Endothelial cell of umbilical vein (primary cell): ENCODE measurements around the gene TRIM24. TPM values are rescaled to one million over a fixed set of nuclear protein-coding genes. Genes with fewer than 3 reads are reported as not detected.

Experiments used
- BruUV-seq: library from RNA; stranded (reverse); fragments of 400-500 nt; replicated peaks from 2 replicates; lab custom pipeline; 2021; lab: Mats Ljungman, UMichigan
- CTCF ChIA-PET: fragments of 300-600, 350-600 bp; sonication (Branson Sonifier 250); formaldehyde crosslinking; loops from one replicate; lab custom pipeline; 2021; ENCODE audit warnings: antibody characterized with exemption, inconsistent platforms; lab: Charles Lee
- POLR2A ChIA-PET: fragments of 300-600, 350-600 bp; sonication (Branson Sonifier 250); formaldehyde crosslinking; loops from one replicate; lab custom pipeline; 2021; ENCODE audit warnings: antibody characterized with exemption, inconsistent platforms; lab: Charles Lee
- DNase-seq: peaks from one replicate; pipeline ENCODE4 v3.0.0-alpha.2; 2011; ENCODE audit warnings: low read depth, low spot score
- FAIRE-seq: peaks from 2 replicates; lab custom pipeline; 2011; peaks lifted over from hg19 to GRCh38; lab: Jason Lieb, UNC
- H2AFZ ChIP-seq: 2 replicates; pipeline ENCODE4 v1.6.0; 2012; ENCODE audit warnings: low read depth, low read length, control low read depth, inconsistent platforms
- H3K27ac ChIP-seq: 2 replicates; pipeline ENCODE4 v1.5.1; 2011; ENCODE audit warnings: low read depth, mild to moderate bottlenecking, control low read depth, low read length, moderate library complexity; ENCODE audit not compliant: insufficient read depth
- H3K27me3 ChIP-seq, 2 experiments: 2 replicates each; pipeline versions ENCODE4 v1.6.0 to v1.6.1; 2011; ENCODE audit warnings: low read length in 2 of 2, mixed read lengths in 1 of 2; ENCODE audit not compliant: control insufficient read depth in 2 of 2, insufficient read depth in 2 of 2
- H3K36me3 ChIP-seq, 2 experiments: 2 replicates in 1 of 2; 3 replicates in 1 of 2; pipeline ENCODE4 v1.5.1; 2011; ENCODE audit warnings: low read length in 2 of 2, mild to moderate bottlenecking in 1 of 2, moderate library complexity in 1 of 2; ENCODE audit not compliant: control insufficient read depth in 2 of 2, insufficient read depth in 2 of 2; ENCODE audit errors: extremely low read depth in 1 of 2
- H3K4me1 ChIP-seq: 3 replicates; pipeline ENCODE4 v1.5.1; 2011; ENCODE audit warnings: mild to moderate bottlenecking, low read length; ENCODE audit not compliant: control insufficient read depth, insufficient read depth; ENCODE audit errors: extremely low read depth
- H3K4me2 ChIP-seq: 2 replicates; pipeline ENCODE4 v1.6.1; 2011; ENCODE audit warnings: low read length, control low read depth, mixed read lengths; ENCODE audit not compliant: insufficient read depth
- H3K4me3 ChIP-seq, 3 experiments: fragments of 200-600 bp in 1 of 3; sonication (generic), shearing (Covaris generic) in 1 of 3; replicated peaks in 1 of 3; 2 replicates each; pipeline ENCODE4 v1.5.1; 2011 to 2016; ENCODE audit warnings: control low read depth in 3 of 3, low read length in 3 of 3, mild to moderate bottlenecking in 2 of 3, inconsistent platforms in 1 of 3, low read depth in 1 of 3, moderate library complexity in 1 of 3; ENCODE audit not compliant: insufficient read depth in 1 of 3
- H3K79me2 ChIP-seq: 2 replicates; pipeline ENCODE4 v1.6.0; 2012; ENCODE audit warnings: low read length, inconsistent platforms; ENCODE audit not compliant: control insufficient read depth, insufficient read depth
- H3K9ac ChIP-seq: replicated peaks from 2 replicates; pipeline ENCODE3; 2011; ENCODE audit warnings: low read length, control low read depth; ENCODE audit not compliant: insufficient read depth; ENCODE audit errors: extremely low read depth
- H3K9me1 ChIP-seq: replicated peaks from 3 replicates; pipeline ENCODE4 v1.6.0; 2011; ENCODE audit warnings: mild to moderate bottlenecking, low read length; ENCODE audit not compliant: control insufficient read depth, insufficient read depth; ENCODE audit errors: extremely low read depth
- H3K9me3 ChIP-seq: replicated peaks from 2 replicates; pipeline ENCODE4 v1.5.1; 2012; ENCODE audit warnings: low read length, inconsistent platforms; ENCODE audit not compliant: control insufficient read depth, insufficient read depth
- H4K20me1 ChIP-seq: replicated peaks from 2 replicates; pipeline ENCODE3; 2011; ENCODE audit warnings: mild to moderate bottlenecking, low read length; ENCODE audit not compliant: control insufficient read depth, insufficient read depth; ENCODE audit errors: extremely low read depth
- CTCF ChIP-seq, 2 donors: IDR thresholded peaks; 1 replicate in 1 of 2; 2 replicates in 1 of 2; pipeline ENCODE4 v1.5.1; 2011; ENCODE audit warnings: low read length in 2 of 2, mild to moderate bottlenecking in 2 of 2, moderate library complexity in 2 of 2, control low read depth in 1 of 2, inconsistent platforms in 1 of 2, low read depth in 1 of 2; ENCODE audit not compliant: insufficient read depth in 1 of 2; ENCODE audit errors: extremely low read depth in 1 of 2
- EZH2 ChIP-seq: IDR thresholded peaks from 2 replicates; pipeline ENCODE4 v1.6.1; 2012; ENCODE audit warnings: borderline replicate concordance, low read depth, mild to moderate bottlenecking, moderate library complexity, low read length, inconsistent platforms; ENCODE audit not compliant: severe bottlenecking
- FOS ChIP-seq: IDR thresholded peaks from 2 replicates; pipeline ENCODE4 v1.6.1; 2011; ENCODE audit warnings: mild to moderate bottlenecking, low read length, moderate library complexity, borderline replicate concordance; ENCODE audit not compliant: insufficient read depth
- GATA2 ChIP-seq: IDR thresholded peaks from 2 replicates; pipeline ENCODE4 v1.7.0; 2011; ENCODE audit warnings: low read depth, mild to moderate bottlenecking, moderate library complexity, mixed read lengths, low read length; ENCODE audit not compliant: insufficient read length, insufficient read depth
- JUN ChIP-seq: IDR thresholded peaks from 2 replicates; pipeline ENCODE4 v1.6.1; 2011; ENCODE audit warnings: borderline replicate concordance, low read depth; ENCODE audit not compliant: insufficient read length, insufficient read depth
- MAX ChIP-seq: IDR thresholded peaks from 2 replicates; pipeline ENCODE4 v1.6.1; 2011; ENCODE audit not compliant: insufficient read depth, insufficient read length
- MYC ChIP-seq: IDR thresholded peaks from one replicate; pipeline ENCODE4 v1.6.1; 2011; ENCODE audit warnings: mild to moderate bottlenecking, low read depth, low read length
- dilution Hi-C: fragments of 300-500 bp; cut with MboI; formaldehyde crosslinking; loops from one replicate; pipeline ENCODE4 v1.15.0; 2019; ENCODE audit warnings: low sequenced_read_pairs; ENCODE audit not compliant: extremely low pct_ligation_motif_present
- intact Hi-C: fragments of 100-400 bp; cut with micrococcal nuclease; formaldehyde crosslinking; loops from one replicate; pipeline ENCODE4 v1.10.0; 2022
- polyA plus RNA-seq, 4 experiments: library from polyadenylated mRNA; depleted of rRNA in 3 of 4; stranded (reverse) in 3 of 4; unstranded in 1 of 4; fragments of >200 nt; gene quantifications; 2 replicates each; pipeline versions ENCODE4 v1.2.1 to v1.2.3, GENCODE V29; 2011 to 2012; ENCODE audit warnings: missing spikeins in 1 of 4
- small RNA-seq: library from RNA; depleted of rRNA; stranded (forward); fragments of <200 nt; gene quantifications from one replicate; pipeline ENCODE3, GENCODE V24; 2012; ENCODE audit warnings: low replicate concordance, low read depth; ENCODE audit not compliant: insufficient read depth, insufficient read length
- total RNA-seq: library from RNA; stranded (reverse); gene quantifications from 2 replicates; pipeline ENCODE4 v1.2.3, GENCODE V29; 2021

Gene TRIM24
- total and polyA plus RNA-seq, 2 donors (not counting 3 experiments of a cell fraction or from before 2014, with no cell fraction given): 9.1 to 26.1 TPM

DNA sequence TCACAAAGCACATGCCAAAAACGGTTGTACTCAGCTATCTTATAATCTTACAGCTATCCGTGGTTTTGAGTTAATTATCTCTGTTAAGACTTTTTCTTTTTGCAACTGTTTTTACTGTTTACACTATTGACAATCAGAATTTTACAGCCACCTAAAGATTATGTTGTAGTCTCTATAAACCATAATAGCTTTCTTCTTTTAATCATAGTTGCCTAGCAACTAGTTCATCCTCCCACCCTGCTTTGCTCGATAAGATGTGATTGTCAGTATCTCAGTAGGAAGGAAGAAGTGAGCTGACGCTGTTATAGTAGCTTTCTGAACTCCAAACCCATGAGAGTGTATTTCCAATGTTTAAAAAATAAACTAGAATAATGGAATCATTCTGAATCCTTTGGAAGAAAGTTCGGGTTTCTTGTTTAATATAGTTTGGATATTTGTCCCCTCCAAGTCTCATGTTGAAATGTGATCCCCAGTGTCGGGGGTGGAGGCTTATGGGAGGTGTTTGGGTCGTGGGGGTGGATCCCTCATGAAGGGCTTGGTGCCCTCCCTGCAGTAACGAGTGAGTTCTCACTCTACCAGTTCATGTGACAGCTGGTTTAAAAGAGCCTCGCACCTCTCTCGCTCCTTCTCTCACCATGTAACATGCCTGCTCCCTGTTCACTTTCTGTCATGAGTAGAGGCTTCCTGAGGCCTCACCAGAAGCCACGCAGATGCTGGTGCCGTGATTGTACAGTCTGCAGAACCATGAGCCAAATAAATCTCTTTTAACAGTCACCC is 173.0 kb downstream of the TRIM24 start:
- no peak overlapping the region for H3K4me3 ChIP-seq
- H3K4me2 ChIP-seq: no peak overlapping the region
- no peaks in the 10 kb centered on the region for H3K27me3 ChIP-seq
- no peaks in the 10 kb centered on the region for H4K20me1 ChIP-seq
- BruUV-seq: no TSS peak
- no peaks in the 10 kb centered on the region for H3K9me3 ChIP-seq
- H3K4me1 ChIP-seq: no peaks in the 10 kb centered on the region
- intact Hi-C loops: no loop called here
- FAIRE-seq (no peak), DNase-seq (no peak)
- ChIA-PET POLR2A (no interaction called here), CTCF (no interaction called here)
- no peak overlapping the region for H3K9ac ChIP-seq
- no peaks in the 10 kb centered on the region for H3K9me1 ChIP-seq
- no peak overlapping the region for H2AFZ ChIP-seq
- H3K79me2 ChIP-seq: no peaks in the 10 kb centered on the region
- TF ChIP-seq EZH2: no peak
- TF ChIP-seq FOS: no peak
- no peak for TF ChIP-seq JUN
- no peak for TF ChIP-seq CTCF (IDR thresholded peaks at IDR 0.05; ENCODE audit: extremely low read depth in 1 of 2, insufficient read depth in 1 of 2, low read depth in 1 of 2, low read length in 2 of 2)
- TF ChIP-seq MYC: no peak
- TF ChIP-seq MAX: no peak
- TF ChIP-seq GATA2: no peak
- no peaks in the 10 kb centered on the region for H3K36me3 ChIP-seq
- no peak overlapping the region for H3K27ac ChIP-seq
- dilution Hi-C loops: no loop called here

Small RNA genes lying within 50 kb of the gene (small RNA-seq; reads per million reads assigned to genes)
- not detected for gene RF00561

Other genes with a start within 250 kb of the TRIM24 start
- gene SVOPL, start 241.1 kb downstream of the TRIM24 start, total RNA-seq: not detected in 2 replicates
- not detected in 2 replicates for gene SVOPL, start 241.1 kb downstream of the TRIM24 start, polyA plus RNA-seq